Neutrophil (primary cell): ENCODE measurements around the gene GPC6.

ENCODE experiments used
- H3K27ac ChIP-seq: fragments of 200-600 bp; sonication (generic); 2 replicates; pipeline ENCODE4 v1.5.1; 2016; ENCODE audit warnings: mild to moderate bottlenecking, moderate library complexity
- H3K27me3 ChIP-seq: fragments of 200-600 bp; sonication (generic); 2 replicates; pipeline ENCODE4 v1.6.0; 2016; ENCODE audit warnings: mild to moderate bottlenecking
- H3K36me3 ChIP-seq: fragments of 200-600 bp; sonication (generic); 2 replicates; pipeline ENCODE4 v1.5.1; 2017
- H3K4me1 ChIP-seq, 2 experiments: fragments of 200-600 bp in 1 of 2; sonication (generic) in 1 of 2; 1 replicate in 1 of 2; 2 replicates in 1 of 2; pipeline versions ENCODE4 v1.5.1 to v1.6.1; 2013 to 2016; ENCODE audit warnings: low read depth in 1 of 2, low read length in 1 of 2, mild to moderate bottlenecking in 1 of 2, moderate library complexity in 1 of 2; ENCODE audit not compliant: control insufficient read depth in 1 of 2, insufficient read depth in 1 of 2
- H3K4me3 ChIP-seq, 2 experiments: fragments of 200-600 bp in 1 of 2; sonication (generic) in 1 of 2; 1 replicate in 1 of 2; 2 replicates in 1 of 2; pipeline ENCODE4 v1.5.1; 2013 to 2016; ENCODE audit warnings: low read depth in 1 of 2, low read length in 1 of 2, mild to moderate bottlenecking in 1 of 2, moderate library complexity in 1 of 2
- H3K9me3 ChIP-seq: fragments of 200-600 bp; sonication (generic); 2 replicates; pipeline ENCODE4 v1.5.1; 2016
- TF ChIP-seq, protein P1 (sequence below): fragments of 200-600 bp; sonication (generic); IDR thresholded peaks from 2 replicates; pipeline ENCODE4 v1.5.1; 2016; ENCODE audit warnings: antibody characterized with exemption

GPC6 gene

GRCh38 chr13:93467175-93467574, 240.6 kb downstream of the GPC6 start:
- H3K4me1 ChIP-seq, result no peaks in the 10 kb centered on the region
- H3K27ac ChIP-seq, result no peak overlapping the region
- no peak overlapping the region for H3K4me3 ChIP-seq
- H3K27me3 ChIP-seq, result no peaks in the 10 kb centered on the region
- no peaks in the 10 kb centered on the region for H3K9me3 ChIP-seq
- no peaks in the 10 kb centered on the region for H3K36me3 ChIP-seq
- TF ChIP-seq, protein P1, sequence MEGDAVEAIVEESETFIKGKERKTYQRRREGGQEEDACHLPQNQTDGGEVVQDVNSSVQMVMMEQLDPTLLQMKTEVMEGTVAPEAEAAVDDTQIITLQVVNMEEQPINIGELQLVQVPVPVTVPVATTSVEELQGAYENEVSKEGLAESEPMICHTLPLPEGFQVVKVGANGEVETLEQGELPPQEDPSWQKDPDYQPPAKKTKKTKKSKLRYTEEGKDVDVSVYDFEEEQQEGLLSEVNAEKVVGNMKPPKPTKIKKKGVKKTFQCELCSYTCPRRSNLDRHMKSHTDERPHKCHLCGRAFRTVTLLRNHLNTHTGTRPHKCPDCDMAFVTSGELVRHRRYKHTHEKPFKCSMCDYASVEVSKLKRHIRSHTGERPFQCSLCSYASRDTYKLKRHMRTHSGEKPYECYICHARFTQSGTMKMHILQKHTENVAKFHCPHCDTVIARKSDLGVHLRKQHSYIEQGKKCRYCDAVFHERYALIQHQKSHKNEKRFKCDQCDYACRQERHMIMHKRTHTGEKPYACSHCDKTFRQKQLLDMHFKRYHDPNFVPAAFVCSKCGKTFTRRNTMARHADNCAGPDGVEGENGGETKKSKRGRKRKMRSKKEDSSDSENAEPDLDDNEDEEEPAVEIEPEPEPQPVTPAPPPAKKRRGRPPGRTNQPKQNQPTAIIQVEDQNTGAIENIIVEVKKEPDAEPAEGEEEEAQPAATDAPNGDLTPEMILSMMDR, result no peak

GRCh38 chr13:93468433-93468832, 241.8 kb downstream of the GPC6 start:
- Histone ChIP-seq H3K36me3 (no peaks in the 10 kb centered on the region), H3K27ac (no peak overlapping the region), H3K27me3 (no peaks in the 10 kb centered on the region), H3K4me3 (no peak overlapping the region), H3K4me1 (no peaks in the 10 kb centered on the region), H3K9me3 (no peaks in the 10 kb centered on the region)
- TF ChIP-seq, protein P1, result no peak

DNA sequence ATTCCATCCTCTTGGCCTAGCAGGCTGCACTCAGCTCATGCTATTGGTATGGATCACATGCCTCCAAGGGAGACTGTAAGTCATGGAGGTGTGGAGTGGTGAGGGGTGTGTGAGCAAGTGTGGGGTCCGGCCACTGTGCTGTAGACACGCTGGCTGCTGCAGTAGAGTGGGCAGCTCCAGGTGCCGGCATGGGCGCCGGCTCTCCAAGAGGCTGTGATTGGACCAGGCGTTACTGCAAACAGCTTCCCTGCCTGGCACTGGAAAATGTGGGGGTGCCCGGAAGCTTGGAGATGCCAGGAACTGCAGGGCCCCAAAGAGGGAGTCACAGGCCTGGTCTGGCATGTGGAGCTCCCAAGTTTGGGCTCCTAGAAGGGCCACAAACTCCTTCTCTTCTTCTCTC, 245.7 kb downstream of the GPC6 start:
- TF ChIP-seq, protein P1, result no peak
- H3K9me3 ChIP-seq, result no peaks in the 10 kb centered on the region
- H3K27me3 ChIP-seq, result no peaks in the 10 kb centered on the region
- no peaks in the 10 kb centered on the region for H3K36me3 ChIP-seq
- no peak overlapping the region for H3K4me3 ChIP-seq
- no peaks in the 10 kb centered on the region for H3K4me1 ChIP-seq
- no peak overlapping the region for H3K27ac ChIP-seq

DNA sequence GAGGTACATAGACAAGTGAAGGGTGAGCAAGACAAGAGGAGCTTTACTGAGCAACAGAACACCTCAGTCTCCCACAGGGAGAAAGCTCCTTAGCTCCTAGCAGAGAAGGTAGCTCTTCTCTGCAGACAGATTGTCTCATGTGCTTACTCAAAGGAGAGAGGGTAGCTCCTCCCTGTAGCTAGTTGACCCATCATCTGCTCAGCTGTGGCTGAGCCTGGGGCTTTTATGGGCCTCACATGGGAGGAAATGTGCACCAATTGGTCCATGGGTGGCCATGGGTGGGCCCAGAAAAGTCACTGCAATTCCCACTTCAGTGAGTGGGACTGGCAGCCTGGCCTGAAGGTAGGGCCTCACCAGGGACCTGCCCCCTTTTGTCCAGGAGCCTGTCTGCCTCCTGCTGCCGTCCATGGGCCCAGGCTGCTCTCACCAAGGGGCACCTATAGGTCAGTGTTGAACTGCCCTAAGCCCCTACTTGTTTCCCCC, 246.2 kb downstream of the GPC6 start:
- H3K27ac ChIP-seq, result no peak overlapping the region
- no peaks in the 10 kb centered on the region for H3K4me1 ChIP-seq
- H3K36me3 ChIP-seq, result no peaks in the 10 kb centered on the region
- no peaks in the 10 kb centered on the region for H3K27me3 ChIP-seq
- H3K9me3 ChIP-seq, result no peaks in the 10 kb centered on the region
- TF ChIP-seq, protein P1, result no peak
- no peak overlapping the region for H3K4me3 ChIP-seq

- TF ChIP-seq, protein P1, result no peak
- Histone ChIP-seq H3K36me3 (no peaks in the 10 kb centered on the region), H3K4me3 (no peak overlapping the region), H3K9me3 (no peaks in the 10 kb centered on the region), H3K4me1 (no peaks in the 10 kb centered on the region), H3K27ac (no peak overlapping the region), H3K27me3 (no peaks in the 10 kb centered on the region)
Observed at GRCh38 chr13:93473441-93474270, 247.0 kb downstream of the GPC6 start.
